Left kidney (tissue), 2 donors: ENCODE measurements around the gene UTP3. TPM values are rescaled to one million over a fixed set of nuclear protein-coding genes. Genes with fewer than 3 reads are reported as not detected.
"Not testable (repeated sequence)": the region's sequence is repeated elsewhere in the genome, so short reads cannot be mapped to it uniquely, and the experiment has no call there.

Source experiments
- DNase-seq: peaks from one replicate; pipeline ENCODE4 v3.0.0-alpha.2; 2013
- polyA plus RNA-seq: library from polyadenylated mRNA; unstranded; fragments of 120-200 nt; gene quantifications from one replicate; pipeline ENCODE4 v1.2.1, GENCODE V29; 2013; ENCODE audit not compliant: insufficient read length

The UTP3 gene
- polyA plus RNA-seq, 1 donor, result 49.2 TPM

- peak; percentile 46 for DNase-seq
Measured at GRCh38 chr4:70680934-70681333, 7.4 kb upstream of the UTP3 start.

GRCh38 chr4:70681704-70682103, 6.6 kb upstream of the UTP3 start:
- DNase-seq, result peak; percentile 21

- not testable (repeated sequence) for DNase-seq
Measured at GRCh38 chr4:70682142-70682541, 6.2 kb upstream of the UTP3 start.

DNA sequence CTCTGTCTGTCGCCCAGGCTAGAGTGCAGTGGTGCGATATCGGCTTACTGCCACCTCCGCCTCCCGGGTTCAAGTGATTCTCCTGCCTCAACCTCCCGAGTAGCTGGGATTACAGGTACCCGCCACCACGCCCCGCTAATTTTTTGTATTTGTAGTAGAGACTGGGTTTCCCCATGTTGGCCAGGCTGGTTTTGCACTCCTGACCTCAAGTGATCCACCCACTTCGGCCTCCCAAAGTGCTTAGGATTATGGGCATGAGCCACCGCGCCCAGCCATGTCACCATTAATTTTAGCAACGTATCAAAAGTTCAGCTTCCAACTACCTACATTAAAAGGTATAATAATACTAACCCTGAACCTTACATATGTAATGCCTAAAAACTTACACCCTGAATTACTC, 940 bp upstream of the UTP3 start:
- DNase-seq, result no peak

DNA sequence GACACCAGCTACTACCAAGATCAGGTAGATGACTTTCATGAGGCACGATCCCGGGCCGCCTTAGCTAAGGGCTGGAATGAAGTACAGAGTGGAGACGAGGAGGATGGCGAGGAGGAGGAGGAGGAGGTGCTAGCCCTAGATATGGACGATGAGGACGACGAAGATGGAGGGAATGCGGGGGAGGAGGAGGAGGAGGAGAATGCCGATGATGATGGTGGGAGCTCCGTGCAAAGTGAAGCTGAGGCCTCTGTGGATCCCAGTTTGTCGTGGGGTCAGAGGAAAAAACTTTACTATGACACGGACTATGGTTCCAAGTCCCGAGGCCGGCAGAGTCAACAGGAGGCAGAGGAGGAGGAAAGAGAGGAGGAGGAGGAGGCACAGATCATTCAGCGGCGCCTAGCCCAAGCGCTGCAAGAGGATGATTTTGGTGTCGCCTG, 481 bp downstream of the UTP3 start:
- no peak for DNase-seq

GRCh38 chr4:70691661-70692060, 3.3 kb downstream of the UTP3 start:
- no peak for DNase-seq

- not testable (repeated sequence) for DNase-seq
Measured at GRCh38 chr4:70694633-70695032, 6.3 kb downstream of the UTP3 start.

DNA sequence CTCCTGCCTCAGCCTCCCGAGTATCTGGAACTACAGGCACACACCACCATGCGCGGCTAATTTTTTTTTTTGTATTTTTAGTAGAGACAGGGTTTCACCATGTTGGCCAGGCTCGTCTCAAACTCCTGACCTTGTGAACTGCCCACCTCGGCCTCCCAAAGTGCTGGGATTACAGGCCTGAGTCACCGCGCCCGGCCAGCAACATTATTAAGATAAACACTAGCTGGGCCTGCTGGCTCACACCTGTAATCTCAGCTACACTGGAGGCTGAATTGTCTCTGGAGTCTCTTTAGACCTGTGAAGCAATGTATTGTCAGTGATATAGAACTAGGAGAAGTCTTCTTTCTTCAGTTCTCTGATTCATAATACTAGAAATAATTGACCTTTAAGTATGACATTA, 10.1 kb downstream of the UTP3 start:
- DNase-seq, result not testable (repeated sequence)

GRCh38 chr4:70700712-70701111, 12.4 kb downstream of the UTP3 start:
- no peak for DNase-seq

DNA sequence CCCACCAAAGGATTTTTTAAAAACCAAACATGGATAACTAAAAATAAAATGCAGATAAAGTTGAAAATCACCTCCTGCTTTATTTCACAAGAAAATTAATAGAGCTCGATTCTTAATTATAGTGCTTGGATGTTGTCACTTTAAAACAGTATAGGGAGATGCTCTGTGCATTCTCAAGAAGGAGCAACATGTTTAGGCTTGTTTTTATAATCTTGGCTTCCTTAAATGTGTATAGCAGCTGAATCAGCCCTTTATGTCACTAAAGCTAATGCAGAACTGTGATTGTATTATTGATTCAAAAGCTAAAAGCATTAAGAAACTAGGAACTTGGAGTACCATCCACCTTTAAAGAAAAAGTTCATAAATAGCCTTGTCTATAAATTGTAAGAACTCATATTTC, 12.9 kb downstream of the UTP3 start:
- no peak for DNase-seq

DNA sequence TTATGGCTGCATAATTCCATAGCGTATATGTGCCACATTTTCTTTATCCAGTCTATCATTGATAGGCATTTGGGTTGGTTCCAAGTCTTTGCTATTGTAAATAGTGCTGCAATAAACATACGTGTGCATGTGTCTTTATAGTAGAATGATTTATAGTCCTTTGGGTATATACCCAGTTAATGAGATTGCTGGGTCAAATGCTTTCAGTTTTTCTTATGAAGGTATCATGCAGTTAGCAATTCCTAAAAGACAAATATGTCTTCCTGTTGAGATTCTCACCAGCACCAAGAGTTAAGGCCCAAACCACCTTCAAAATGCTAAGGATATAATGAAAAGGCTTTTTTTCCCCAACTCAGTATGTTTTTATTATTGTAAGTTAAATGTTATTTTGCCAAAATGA, 14.3 kb downstream of the UTP3 start:
- DNase-seq, result not testable (repeated sequence)

GRCh38 chr4:70703619-70704214, 15.4 kb downstream of the UTP3 start:
- peak; percentile 62 for DNase-seq

GRCh38 chr4:70704215-70704930, 16.0 kb downstream of the UTP3 start:
- peak; percentile 87 for DNase-seq

- no peak for DNase-seq
Measured at GRCh38 chr4:70704931-70705182, 16.5 kb downstream of the UTP3 start.

GRCh38 chr4:70705183-70706043, 17.1 kb downstream of the UTP3 start:
- peak; percentile 62 for DNase-seq

GRCh38 chr4:70706044-70706461, 17.7 kb downstream of the UTP3 start:
- DNase-seq, result no peak

DNA sequence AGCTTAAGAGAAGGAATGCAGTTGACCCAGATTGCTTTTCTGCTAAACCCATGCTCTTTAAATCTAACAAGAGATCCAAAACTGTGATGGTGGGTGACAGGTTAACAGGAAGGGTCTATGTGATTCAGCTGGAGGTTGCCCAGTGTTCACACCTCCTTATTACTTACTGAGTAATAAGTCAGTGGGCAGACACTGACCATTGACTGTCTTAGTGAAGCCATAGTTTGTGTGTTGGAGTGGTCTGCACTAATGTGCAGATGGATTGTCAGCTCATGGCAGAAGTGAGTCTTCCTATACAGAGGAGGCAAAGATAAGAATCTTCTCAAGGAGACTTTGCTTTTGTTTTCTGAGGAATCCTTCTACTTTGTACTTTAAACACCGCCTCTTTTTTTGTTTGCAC, 18.2 kb downstream of the UTP3 start:
- no peak for DNase-seq

DNA sequence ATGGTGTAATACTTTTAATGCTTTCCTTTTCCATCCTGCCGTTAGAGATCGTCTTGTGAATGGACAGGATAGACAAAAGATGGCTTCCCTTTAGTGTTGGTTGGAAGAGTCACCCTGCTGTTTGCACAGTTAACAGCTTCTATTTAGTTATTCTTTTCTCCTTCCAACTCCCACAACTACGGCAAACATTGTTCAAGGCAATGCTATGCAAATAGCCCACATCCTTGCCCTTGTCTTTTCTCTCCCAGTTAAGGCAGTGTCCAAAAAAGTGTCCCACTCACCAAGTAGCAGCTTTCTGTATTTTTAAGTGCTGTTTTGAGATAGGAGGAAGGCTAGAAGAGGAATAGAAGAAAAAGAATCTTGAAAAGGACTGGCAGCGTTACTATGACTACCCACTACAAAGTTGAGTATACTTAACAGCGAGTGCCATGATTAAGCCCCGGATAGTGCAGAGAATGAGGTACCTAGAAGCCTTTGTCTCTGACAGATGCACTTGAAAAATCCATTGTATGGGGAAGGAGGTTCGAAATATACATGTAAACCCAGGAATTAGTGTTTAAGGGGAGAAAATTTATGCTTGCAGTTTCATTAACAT, 21.4 kb downstream of the UTP3 start:
- no peak for DNase-seq

DNA sequence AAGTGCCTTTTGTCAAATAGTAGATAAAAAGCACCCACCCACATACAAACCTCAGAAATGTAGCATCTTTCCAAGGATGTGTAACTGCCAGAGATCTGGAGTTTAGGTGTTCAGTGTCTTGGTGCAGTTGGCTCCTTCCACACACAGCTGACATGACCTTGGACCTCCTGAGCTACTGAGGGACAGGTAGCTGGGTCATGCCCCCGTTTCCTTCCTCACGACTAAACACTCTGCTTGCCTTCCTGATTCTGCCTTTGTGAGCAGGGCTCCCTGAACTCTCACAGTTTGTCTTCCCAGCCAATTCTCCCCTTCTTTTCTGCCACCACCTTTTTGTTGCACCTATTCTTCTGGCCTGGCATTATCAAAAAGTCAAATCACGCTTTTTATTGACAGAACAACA, 23.3 kb downstream of the UTP3 start:
- no peak for DNase-seq

DNA sequence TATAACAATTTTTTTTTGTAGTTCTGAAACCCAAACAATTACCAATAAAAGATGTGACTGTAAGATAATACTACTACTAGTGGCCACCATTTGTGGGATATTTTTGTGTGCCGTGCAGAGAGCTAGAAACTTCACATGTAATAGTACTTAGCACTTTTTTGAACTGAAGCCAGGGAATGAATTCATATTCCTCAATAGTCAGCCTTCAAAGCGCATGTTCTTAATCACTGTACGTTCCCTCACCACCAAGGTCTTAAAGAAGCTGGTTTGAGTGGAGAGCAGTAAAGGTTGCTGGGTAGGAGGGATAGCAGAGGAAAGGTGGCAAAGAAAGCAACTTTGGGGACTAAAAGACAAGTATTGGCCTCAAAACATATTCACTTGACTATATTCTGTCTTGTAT, 23.8 kb downstream of the UTP3 start:
- no peak for DNase-seq

GRCh38 chr4:70712604-70713452, 24.5 kb downstream of the UTP3 start:
- no peak for DNase-seq
